Nephron progenitor cell (in vitro differentiated cells): Measurements from ENCODE around the gene GRAMD1C.

Experiments used
- DNase-seq: peaks from one replicate; pipeline ENCODE4 v3.0.0; 2021
- H3K27ac Mint-ChIP-seq: 2 replicates; pipeline ENCODE4 v1.8.0; 2021; ENCODE audit warnings: mild to moderate bottlenecking, moderate library complexity, mixed read lengths
- H3K27me3 Mint-ChIP-seq: 2 replicates; pipeline ENCODE4 v1.8.0; 2021; ENCODE audit warnings: mild to moderate bottlenecking, low read depth, mixed read lengths; ENCODE audit not compliant: poor library complexity
- H3K36me3 Mint-ChIP-seq: 2 replicates; pipeline ENCODE4 v1.8.0; 2021; ENCODE audit warnings: low read depth, mixed read lengths
- H3K4me1 Mint-ChIP-seq: 2 replicates; pipeline ENCODE4 v1.8.0; 2021; ENCODE audit warnings: mixed read lengths
- H3K4me3 Mint-ChIP-seq: 2 replicates; pipeline ENCODE4 v1.8.0; 2021; ENCODE audit warnings: mild to moderate bottlenecking, moderate library complexity, mixed read lengths
- H3K9me3 Mint-ChIP-seq: 2 replicates; pipeline ENCODE4 v1.8.0; 2021; ENCODE audit warnings: mild to moderate bottlenecking, moderate library complexity, mixed read lengths
- CTCF ChIP-seq: fragments of 200-600 bp; sonication (generic); IDR thresholded peaks from 2 replicates; pipeline ENCODE4 v1.5.0; 2021; ENCODE audit warnings: antibody characterized with exemption

Gene GRAMD1C

GRCh38 chr3:113912552-113913236 lies 74.1 kb downstream of the GRAMD1C start:
- H3K4me3 Mint-ChIP-seq: no peak overlapping the region
- no peaks in the 10 kb centered on the region for H3K9me3 Mint-ChIP-seq
- H3K36me3 Mint-ChIP-seq: no peaks in the 10 kb centered on the region

GRCh38 chr3:113914646-113915045 lies 76.1 kb downstream of the GRAMD1C start:
- Mint-ChIP-seq H3K27ac (no peak overlapping the region), H3K36me3 (no peaks in the 10 kb centered on the region), H3K27me3 (peaks cover 9% of the 10 kb centered on the region), H3K4me3 (no peak overlapping the region), H3K4me1 (no peaks in the 10 kb centered on the region), H3K9me3 (no peaks in the 10 kb centered on the region)
- no peak for DNase-seq
- TF ChIP-seq CTCF: no peak

More at GRCh38 chr3:113912552-113913236, 74.1 kb downstream of the GRAMD1C start:
- TF ChIP-seq CTCF: peak; percentile 56
- Mint-ChIP-seq H3K27ac (no peak overlapping the region), H3K27me3 (peaks cover 4% of the 10 kb centered on the region), H3K4me1 (no peaks in the 10 kb centered on the region)
- no peak for DNase-seq

GRCh38 chr3:113927556-113927955 lies 89.0 kb downstream of the GRAMD1C start:
- Mint-ChIP-seq H3K36me3 (peaks cover 7% of the 10 kb centered on the region), H3K4me3 (no peak overlapping the region), H3K27ac (no peak overlapping the region), H3K9me3 (peaks cover 22% of the 10 kb centered on the region), H3K27me3 (peaks cover 15% of the 10 kb centered on the region), H3K4me1 (no peaks in the 10 kb centered on the region)
- no peak for DNase-seq
- TF ChIP-seq CTCF: no peak

- no peak for DNase-seq
- H3K4me1 Mint-ChIP-seq: peaks cover 9% of the 10 kb centered on the region
- no peaks in the 10 kb centered on the region for H3K9me3 Mint-ChIP-seq
- TF ChIP-seq CTCF: no peak
- H3K27me3 Mint-ChIP-seq: peaks cover 73% of the 10 kb centered on the region
- peak overlapping the region; percentile 84 for H3K4me3 Mint-ChIP-seq
- H3K27ac Mint-ChIP-seq: no peak overlapping the region
- H3K36me3 Mint-ChIP-seq: no peaks in the 10 kb centered on the region
Observed at GRCh38 chr3:113946831-113947230, 108.2 kb downstream of the GRAMD1C start.

- peaks cover 80% of the 10 kb centered on the region for H3K27me3 Mint-ChIP-seq
- H3K36me3 Mint-ChIP-seq: no peaks in the 10 kb centered on the region
- H3K9me3 Mint-ChIP-seq: no peaks in the 10 kb centered on the region
- peak; percentile 76 for DNase-seq
- TF ChIP-seq CTCF: no peak
- no peak within 1 kb of the TSS for H3K27ac Mint-ChIP-seq
- peak within 1 kb of the TSS; percentile 84 for H3K4me3 Mint-ChIP-seq
- peaks cover 9% of the 10 kb centered on the region for H3K4me1 Mint-ChIP-seq
Observed at GRCh38 chr3:113947372-113948014, 108.9 kb downstream of the GRAMD1C start, which contains the start of gene ZDHHC23. Gene ZDHHC23, plus strand, starts transcription at chr3:113948013. Its CDS starts 790 bp downstream, at chr3:113948803.
